MG63 (cell line): Measurements from ENCODE around the gene SP140L. TPM values are rescaled to one million over a fixed set of nuclear protein-coding genes. Genes with fewer than 3 reads are reported as not detected.

Experiments
- total RNA-seq: library from RNA; depleted of rRNA; stranded (reverse); fragments of >200 nt; shearing (Covaris generic); gene quantifications from 2 replicates; pipeline ENCODE4 v1.2.3, GENCODE V29; 2014; ENCODE audit warnings: low replicate concordance; rRNA removed

SP140L gene
- total RNA-seq, 1 experiment from 2014 or later, result 3.8 TPM

Other genes with a start within 250 kb of the SP140L start
- gene SP110, start 107.2 kb upstream of the SP140L start, total RNA-seq, result 7.2 and 12.7 TPM in 2 replicates
- 0.17 and 0.56 TPM in 2 replicates for gene SP140, start 101.5 kb upstream of the SP140L start, total RNA-seq
- 63.5 and 69.0 TPM in 2 replicates for gene SP100, start 89.0 kb downstream of the SP140L start, total RNA-seq